Activated CD4-positive, alpha-beta T cell treated with anti-CD3 and anti-CD28 coated beads for 36 hours (primary cell): ENCODE data around the gene ADGRE3. TPM values are rescaled to one million over a fixed set of nuclear protein-coding genes. Genes with fewer than 3 reads are reported as not detected.
"Not testable (repeated sequence)": the region's sequence is repeated elsewhere in the genome, so short reads cannot be mapped to it uniquely, and the experiment has no call there.

Experiments
- ATAC-seq: fragments of 200-7000 bp; cut with Tn5 transposase; one replicate; pipeline ENCODE4 v1.10.0; 2021; ENCODE audit warnings: mild to moderate bottlenecking, moderate library complexity
- CTCF ChIA-PET: fragments of 350-600 bp; sonication (Branson Sonifier 250); formaldehyde crosslinking; loops from one replicate; lab custom pipeline; 2021; ENCODE audit warnings: antibody characterized with exemption; lab: Charles Lee
- POLR2A ChIA-PET: fragments of 350-600 bp; sonication (Branson Sonifier 250); formaldehyde crosslinking; loops from one replicate; lab custom pipeline; 2021; ENCODE audit warnings: antibody characterized with exemption, inconsistent platforms; lab: Charles Lee
- DNase-seq: peaks from one replicate; pipeline ENCODE4 v3.0.0-alpha.2; 2020
- H3K27ac Mint-ChIP-seq: one replicate; pipeline ENCODE4 v1.8.0; 2021; ENCODE audit warnings: mixed read lengths
- H3K27me3 Mint-ChIP-seq: one replicate; pipeline ENCODE4 v1.8.0; 2021; ENCODE audit warnings: mixed read lengths
- H3K36me3 Mint-ChIP-seq: one replicate; pipeline ENCODE4 v1.8.0; 2021; ENCODE audit warnings: low read depth, mixed read lengths
- H3K4me1 Mint-ChIP-seq: one replicate; pipeline ENCODE4 v1.8.0; 2021; ENCODE audit warnings: mixed read lengths
- H3K4me3 Mint-ChIP-seq: one replicate; pipeline ENCODE4 v1.8.0; 2021; ENCODE audit warnings: mild to moderate bottlenecking, moderate library complexity, mixed read lengths
- H3K9me3 Mint-ChIP-seq: one replicate; pipeline ENCODE4 v1.8.0; 2021; ENCODE audit warnings: low read depth, mixed read lengths
- intact Hi-C, 2 experiments: fragments of 100-400 bp; cut with DNase I in 1 of 2; cut with micrococcal nuclease in 1 of 2; formaldehyde crosslinking; loops; one replicate each; pipeline versions ENCODE4 v1.14.2 to v1.15.1; 2022 to 2024; cut with DNase I, micrococcal nuclease
- total RNA-seq, 2 experiments: library from RNA; stranded (reverse); gene quantifications; one replicate each; pipeline ENCODE4 v1.2.3, GENCODE V29; 2021

ADGRE3 gene
- total RNA-seq, 2 experiments from 2014 or later, result 0.11 to 0.30 TPM

- CTCF ChIA-PET, result interaction anchor here (1.2 kb wide), 1 partner anchor 12 kb away, joined by 4 read pairs; no protein-coding TSS in a partner anchor
- H3K36me3 Mint-ChIP-seq, H3K27ac Mint-ChIP-seq: not testable (repeated sequence)
Measured at GRCh38 chr19:14624491-14624890, 50.2 kb downstream of the ADGRE3 start.

GRCh38 chr19:14619404-14619803 is 55.2 kb downstream of the ADGRE3 start:
- H3K36me3 Mint-ChIP-seq, result no peaks in the 10 kb centered on the region
- peaks cover 14% of the 10 kb centered on the region for H3K9me3 Mint-ChIP-seq
- DNase-seq, result no peak
- no peak overlapping the region for H3K4me3 Mint-ChIP-seq
- H3K27me3 Mint-ChIP-seq, result peaks cover 9% of the 10 kb centered on the region
- H3K4me1 Mint-ChIP-seq, result no peaks in the 10 kb centered on the region
- ChIA-PET CTCF (interaction anchor here (0.7 to 1.0 kb wide), 3 partner anchors 10 to 1382 kb away, joined by 3 to 5 read pairs (median 3); no protein-coding TSS in a partner anchor), POLR2A (no interaction called here)
- H3K27ac Mint-ChIP-seq, result no peak overlapping the region
- ATAC-seq, result no peak
- intact Hi-C loops, result no loop called here

More at GRCh38 chr19:14624491-14624890, 50.2 kb downstream of the ADGRE3 start:
- H3K4me3 Mint-ChIP-seq, ATAC-seq, DNase-seq, H3K9me3 Mint-ChIP-seq, H3K4me1 Mint-ChIP-seq, intact Hi-C loops, H3K27me3 Mint-ChIP-seq: not testable (repeated sequence)
- POLR2A ChIA-PET, result interaction anchor here (0.6 kb wide), 1 partner anchor 22 kb away, joined by 3 read pairs; no protein-coding TSS in a partner anchor

GRCh38 chr19:14616407-14616806 is 58.2 kb downstream of the ADGRE3 start:
- POLR2A ChIA-PET, result interaction anchor here (0.6 kb wide), 1 partner anchor 25 kb away, joined by 3 read pairs; no protein-coding TSS in a partner anchor
- Mint-ChIP-seq H3K4me3 (no peak overlapping the region), H3K27ac (no peak overlapping the region), H3K36me3 (no peaks in the 10 kb centered on the region), H3K9me3 (peaks cover 14% of the 10 kb centered on the region), H3K4me1 (no peaks in the 10 kb centered on the region), H3K27me3 (peaks cover 13% of the 10 kb centered on the region)
- no peak for ATAC-seq
- CTCF ChIA-PET, result no interaction called here
- intact Hi-C loops, result no loop called here
- no peak for DNase-seq

GRCh38 chr19:14615623-14616022 is 59.0 kb downstream of the ADGRE3 start:
- no peak overlapping the region for H3K4me3 Mint-ChIP-seq
- H3K4me1 Mint-ChIP-seq, result no peaks in the 10 kb centered on the region
- ATAC-seq (no peak), DNase-seq (no peak)
- ChIA-PET CTCF (no interaction called here), POLR2A (no interaction called here)
- intact Hi-C loops, result no loop called here
- no peak overlapping the region for H3K27ac Mint-ChIP-seq
- H3K9me3 Mint-ChIP-seq, result peaks cover 14% of the 10 kb centered on the region
- H3K27me3 Mint-ChIP-seq, result peaks cover 13% of the 10 kb centered on the region
- H3K36me3 Mint-ChIP-seq, result no peaks in the 10 kb centered on the region

- Mint-ChIP-seq H3K4me3 (no peak overlapping the region), H3K4me1 (no peaks in the 10 kb centered on the region), H3K9me3 (peaks cover 4% of the 10 kb centered on the region), H3K36me3 (no peaks in the 10 kb centered on the region), H3K27me3 (peaks cover 12% of the 10 kb centered on the region), H3K27ac (no peak overlapping the region)
- DNase-seq (no peak), ATAC-seq (no peak)
- CTCF ChIA-PET, result interaction anchor here (1.0 kb wide), 1 partner anchor 9 kb away, joined by 3 read pairs; no protein-coding TSS in a partner anchor
- intact Hi-C loops, result no loop called here
- POLR2A ChIA-PET, result no interaction called here
Measured at GRCh38 chr19:14614099-14614412, 60.6 kb downstream of the ADGRE3 start.

- ATAC-seq, POLR2A ChIA-PET, H3K9me3 Mint-ChIP-seq, DNase-seq, H3K4me1 Mint-ChIP-seq, intact Hi-C loops, H3K36me3 Mint-ChIP-seq, H3K4me3 Mint-ChIP-seq, H3K27ac Mint-ChIP-seq: not testable (repeated sequence)
- CTCF ChIA-PET, result interaction anchor here (1.0 to 1.2 kb wide), 3 partner anchors 8 to 40 kb away, joined by 3 to 4 read pairs (median 3); no protein-coding TSS in a partner anchor
- H3K27me3 Mint-ChIP-seq, result peaks cover 12% of the 10 kb centered on the region
Measured at GRCh38 chr19:14613399-14614098, 61.1 kb downstream of the ADGRE3 start.

- DNase-seq (no peak), ATAC-seq (no peak)
- Mint-ChIP-seq H3K4me1 (no peaks in the 10 kb centered on the region), H3K36me3 (no peaks in the 10 kb centered on the region), H3K4me3 (no peak overlapping the region), H3K27ac (no peak overlapping the region), H3K9me3 (no peaks in the 10 kb centered on the region), H3K27me3 (peaks cover 12% of the 10 kb centered on the region)
- ChIA-PET POLR2A (no interaction called here), CTCF (interaction anchor here (1.0 to 1.2 kb wide), 2 partner anchors 12 to 39 kb away, joined by 3 to 4 read pairs; no protein-coding TSS in a partner anchor)
- intact Hi-C loops, result no loop called here
Measured at GRCh38 chr19:14612657-14613056, 62.0 kb downstream of the ADGRE3 start.

- DNase-seq, H3K27ac Mint-ChIP-seq, POLR2A ChIA-PET, H3K9me3 Mint-ChIP-seq, ATAC-seq, H3K36me3 Mint-ChIP-seq, intact Hi-C loops, H3K4me1 Mint-ChIP-seq, H3K4me3 Mint-ChIP-seq: not testable (repeated sequence)
- CTCF ChIA-PET, result interaction anchor here (1.0 to 1.2 kb wide), 2 partner anchors 12 to 38 kb away, joined by 3 to 4 read pairs; no protein-coding TSS in a partner anchor
- peaks cover 12% of the 10 kb centered on the region for H3K27me3 Mint-ChIP-seq
Measured at GRCh38 chr19:14612242-14612641, 62.4 kb downstream of the ADGRE3 start.

GRCh38 chr19:14611051-14611450 is 63.6 kb downstream of the ADGRE3 start:
- ChIA-PET CTCF (interaction anchor here (0.7 to 1.1 kb wide), 4 partner anchors 28 to 123 kb away, joined by 3 to 4 read pairs (median 3); no protein-coding TSS in a partner anchor), POLR2A (no interaction called here)
- H3K4me3 Mint-ChIP-seq, result no peak overlapping the region
- no peaks in the 10 kb centered on the region for H3K4me1 Mint-ChIP-seq
- intact Hi-C loops, result no loop called here
- no peaks in the 10 kb centered on the region for H3K9me3 Mint-ChIP-seq
- ATAC-seq (no peak), DNase-seq (no peak)
- no peak overlapping the region for H3K27ac Mint-ChIP-seq
- peaks cover 7% of the 10 kb centered on the region for H3K27me3 Mint-ChIP-seq
- H3K36me3 Mint-ChIP-seq, result no peaks in the 10 kb centered on the region

GRCh38 chr19:14606627-14607026 is 68.0 kb downstream of the ADGRE3 start:
- Mint-ChIP-seq H3K9me3 (peaks cover 2% of the 10 kb centered on the region), H3K4me3 (no peak overlapping the region), H3K4me1 (peaks cover 9% of the 10 kb centered on the region), H3K36me3 (no peaks in the 10 kb centered on the region), H3K27ac (no peak overlapping the region), H3K27me3 (peaks cover 2% of the 10 kb centered on the region)
- ChIA-PET POLR2A (no interaction called here), CTCF (interaction anchor here (0.6 kb wide), 3 partner anchors 24 to 1125 kb away, joined by 4 to 5 read pairs (median 4); no protein-coding TSS in a partner anchor)
- intact Hi-C loops, result no loop called here
- ATAC-seq, result no peak
- no peak for DNase-seq

- CTCF ChIA-PET, result interaction anchor here (0.7 to 1.5 kb wide), 3 partner anchors 16 to 83 kb away, joined by 3 to 5 read pairs (median 4); no protein-coding TSS in a partner anchor
- H3K9me3 Mint-ChIP-seq, result peaks cover 2% of the 10 kb centered on the region
Measured at GRCh38 chr19:14603990-14604387, 70.7 kb downstream of the ADGRE3 start.

More at GRCh38 chr19:14603990-14604387, 70.7 kb downstream of the ADGRE3 start:
- ATAC-seq (peak; percentile 69), DNase-seq (no peak)
- no peak overlapping the region for H3K4me3 Mint-ChIP-seq
- peak overlapping the region; percentile 34 for H3K27ac Mint-ChIP-seq
- POLR2A ChIA-PET, result interaction anchor here (0.7 kb wide), 1 partner anchor 71 kb away, joined by 6 read pairs; the partner anchor contains the start of gene ADGRE3
- intact Hi-C loops, result no loop called here
- no peaks in the 10 kb centered on the region for H3K36me3 Mint-ChIP-seq
- no peaks in the 10 kb centered on the region for H3K27me3 Mint-ChIP-seq
- H3K4me1 Mint-ChIP-seq, result peaks cover 9% of the 10 kb centered on the region
